ENCODE measurements around the gene CROCC2.

Gene CROCC2

GRCh38 chr2:240948905-240949790, 43.0 kb downstream of the CROCC2 start:
- Histone ChIP-seq H3K4me2 (no peak overlapping the region), H3K27ac (no peak overlapping the region), H3K9me3 (no peaks in the 10 kb centered on the region), H4K20me1 (no peaks in the 10 kb centered on the region), H3K4me1 (0 out of 2 replicates have a peak, but pooled peaks cover 1% of the 10 kb centered on the region), H3K27me3 (no peaks in the 10 kb centered on the region), H3K36me3 (no peaks in the 10 kb centered on the region), H3K9ac (no peak overlapping the region), H3K4me3 (no peak overlapping the region)
- no peak for TF ChIP-seq Cebpa-rat (IDR thresholded peaks at IDR 0.05)

DNA sequence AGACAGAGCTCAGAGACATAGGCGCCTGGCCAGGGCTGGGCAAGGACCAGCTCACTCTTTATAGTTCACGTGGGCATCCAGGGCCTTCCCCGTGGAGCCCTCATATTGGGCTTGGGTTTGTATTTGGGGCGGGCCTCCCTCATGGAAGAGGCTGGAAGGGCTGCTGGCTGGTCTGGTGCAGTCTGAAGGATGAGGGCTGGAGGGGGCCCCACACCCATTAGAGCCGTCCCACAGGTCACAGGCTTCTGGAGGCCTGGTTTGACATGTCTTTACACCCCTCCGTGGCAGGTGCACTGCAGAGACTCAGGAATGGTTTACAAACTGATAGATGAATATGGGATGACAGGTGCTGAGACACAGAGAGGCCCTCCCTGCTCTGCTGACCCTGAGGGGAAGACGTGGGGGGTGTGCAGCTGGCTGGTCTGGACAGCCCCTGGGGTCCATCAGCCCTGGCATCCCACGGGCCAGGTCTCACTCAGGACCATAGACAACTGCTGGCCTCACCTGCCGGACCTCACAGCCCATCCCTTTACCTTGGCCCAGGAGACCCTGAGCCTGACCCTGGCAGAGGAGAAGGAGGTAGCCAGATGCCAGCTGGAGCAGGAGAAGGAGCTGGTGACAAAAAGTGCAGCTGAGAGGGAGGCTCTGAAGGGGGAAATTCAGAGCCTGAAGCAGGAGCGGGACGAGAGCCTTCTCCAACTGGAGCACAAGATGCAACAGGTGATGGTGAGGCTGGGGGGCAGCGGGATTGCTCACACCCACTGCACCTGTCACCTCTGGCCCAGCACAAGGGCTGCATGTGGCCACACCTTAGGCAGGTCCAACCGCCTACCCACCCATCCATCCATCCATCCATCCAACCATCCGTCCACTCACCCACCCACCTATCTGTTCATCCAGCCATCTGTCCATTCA, 43.9 kb downstream of the CROCC2 start:
- no peak for TF ChIP-seq Cebpa-rat (IDR thresholded peaks at IDR 0.05)
- H3K27ac ChIP-seq: no peak overlapping the region
- H3K4me1 ChIP-seq: peaks cover 10% of the 10 kb centered on the region; the same call in 1 of the 2 replicates
- H3K4me3 ChIP-seq: no peak overlapping the region
- no peak overlapping the region for H3K4me2 ChIP-seq
- H3K36me3 ChIP-seq: no peaks in the 10 kb centered on the region
- H4K20me1 ChIP-seq: no peaks in the 10 kb centered on the region
- no peak overlapping the region for H3K9ac ChIP-seq
- no peaks in the 10 kb centered on the region for H3K9me3 ChIP-seq
- H3K27me3 ChIP-seq: 0 out of 2 replicates have a peak, but pooled peaks cover 2% of the 10 kb centered on the region

DNA sequence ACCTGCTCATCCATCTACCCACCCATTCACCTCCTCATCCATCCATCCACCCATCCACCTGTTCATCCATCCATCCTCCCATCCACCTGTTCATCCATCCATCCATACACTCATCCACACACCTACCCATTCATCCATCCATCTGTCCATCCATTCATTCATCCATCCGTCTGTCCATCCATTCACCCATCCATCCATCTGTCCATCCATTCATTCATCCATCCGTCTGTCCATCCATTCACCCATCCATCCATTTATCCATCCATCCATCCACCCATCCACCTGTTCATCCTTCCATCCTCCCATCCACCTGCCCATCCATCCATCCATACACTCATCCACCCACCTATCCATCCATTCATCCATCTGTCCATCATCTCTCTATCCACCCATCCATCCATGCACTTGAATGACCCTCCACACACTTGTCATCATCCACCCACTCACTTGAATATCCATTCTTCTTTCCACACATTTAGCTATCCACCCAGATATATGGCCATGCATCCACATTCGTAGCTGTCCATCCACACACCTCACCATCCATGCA, 45.0 kb downstream of the CROCC2 start:
- no peaks in the 10 kb centered on the region for H3K36me3 ChIP-seq
- H3K4me3 ChIP-seq: no peak overlapping the region
- no peaks in the 10 kb centered on the region for H4K20me1 ChIP-seq
- no peak overlapping the region for H3K4me2 ChIP-seq
- H3K9ac ChIP-seq: no peak overlapping the region
- TF ChIP-seq Cebpa-rat (IDR thresholded peaks at IDR 0.05): no peak
- no peak overlapping the region for H3K27ac ChIP-seq
- 0 out of 2 replicates have a peak, but pooled peaks cover 2% of the 10 kb centered on the region for H3K27me3 ChIP-seq
- H3K4me1 ChIP-seq: peaks cover 18% of the 10 kb centered on the region
- H3K9me3 ChIP-seq: no peaks in the 10 kb centered on the region

- TF ChIP-seq Cebpa-rat (IDR thresholded peaks at IDR 0.05): no peak
Measured at GRCh38 chr2:240952496-240953246, 46.5 kb downstream of the CROCC2 start.

GRCh38 chr2:240953426-240954410, 47.6 kb downstream of the CROCC2 start:
- H3K27me3 ChIP-seq: 0 out of 2 replicates have a peak, but pooled peaks cover 2% of the 10 kb centered on the region
- no peak for TF ChIP-seq Cebpa-rat (IDR thresholded peaks at IDR 0.05)
- no peaks in the 10 kb centered on the region for H4K20me1 ChIP-seq
- H3K4me1 ChIP-seq: peaks cover 42% of the 10 kb centered on the region
- no peaks in the 10 kb centered on the region for H3K36me3 ChIP-seq
- no peak overlapping the region for H3K4me3 ChIP-seq
- no peaks in the 10 kb centered on the region for H3K9me3 ChIP-seq
- no peak overlapping the region for H3K27ac ChIP-seq
- no peak overlapping the region for H3K9ac ChIP-seq
- H3K4me2 ChIP-seq: no peak overlapping the region

More at GRCh38 chr2:240952496-240953246, 46.5 kb downstream of the CROCC2 start:
- Histone ChIP-seq H3K27me3 (0 out of 2 replicates have a peak, but pooled peaks cover 2% of the 10 kb centered on the region), H3K4me3 (no peak overlapping the region), H3K4me1 (peaks cover 32% of the 10 kb centered on the region), H3K36me3 (no peaks in the 10 kb centered on the region), H3K4me2 (no peak overlapping the region), H3K9ac (no peak overlapping the region), H3K9me3 (no peaks in the 10 kb centered on the region), H4K20me1 (no peaks in the 10 kb centered on the region), H3K27ac (no peak overlapping the region)

DNA sequence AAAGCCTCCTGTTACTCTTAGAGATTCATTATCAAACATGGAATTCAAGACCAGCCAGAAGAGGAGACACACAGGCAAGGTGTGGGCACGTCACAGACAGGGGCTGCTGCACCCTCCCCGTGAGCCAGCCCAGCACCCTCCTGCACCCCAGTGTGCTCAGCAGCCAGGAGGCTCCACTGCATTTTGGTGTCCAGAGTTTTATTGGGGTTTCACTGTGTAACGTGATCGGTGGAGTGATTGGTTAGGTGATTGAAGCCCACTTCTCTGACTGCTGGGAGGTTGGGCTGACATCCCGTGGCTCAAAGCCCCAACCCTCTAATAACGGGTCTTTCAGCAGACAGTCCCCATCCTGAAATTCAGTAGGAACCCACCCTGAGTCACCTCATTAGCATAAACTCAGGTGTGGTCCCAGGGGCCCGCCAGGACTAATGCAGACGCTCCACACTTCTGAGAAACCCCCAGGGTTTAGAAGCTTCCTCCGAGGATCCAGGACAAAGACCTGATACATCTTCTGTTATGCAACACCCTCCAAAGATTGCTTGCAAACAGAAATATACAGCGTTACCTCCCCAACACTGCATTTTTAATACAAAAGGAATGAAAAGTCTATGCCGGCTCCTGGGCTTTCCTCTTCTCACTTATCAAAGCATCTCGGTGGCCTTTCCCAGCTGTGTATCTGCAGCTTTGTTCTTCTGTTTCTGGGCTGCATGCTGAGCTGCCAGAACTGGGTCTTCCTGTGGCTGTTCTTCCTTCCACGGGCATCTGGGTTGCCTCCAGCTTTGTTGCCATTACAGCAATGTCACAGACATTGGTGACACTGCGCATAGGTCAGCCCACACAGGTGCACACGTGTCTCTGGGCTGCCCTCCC, 48.5 kb downstream of the CROCC2 start:
- Histone ChIP-seq H3K27me3 (0 out of 2 replicates have a peak, but pooled peaks cover 2% of the 10 kb centered on the region), H3K36me3 (no peaks in the 10 kb centered on the region), H3K9ac (no peak overlapping the region), H3K27ac (no peak overlapping the region), H3K9me3 (no peaks in the 10 kb centered on the region), H3K4me1 (peaks cover 52% of the 10 kb centered on the region), H4K20me1 (no peaks in the 10 kb centered on the region), H3K4me3 (no peak overlapping the region), H3K4me2 (no peak overlapping the region)
- TF ChIP-seq Cebpa-rat (IDR thresholded peaks at IDR 0.05): no peak

DNA sequence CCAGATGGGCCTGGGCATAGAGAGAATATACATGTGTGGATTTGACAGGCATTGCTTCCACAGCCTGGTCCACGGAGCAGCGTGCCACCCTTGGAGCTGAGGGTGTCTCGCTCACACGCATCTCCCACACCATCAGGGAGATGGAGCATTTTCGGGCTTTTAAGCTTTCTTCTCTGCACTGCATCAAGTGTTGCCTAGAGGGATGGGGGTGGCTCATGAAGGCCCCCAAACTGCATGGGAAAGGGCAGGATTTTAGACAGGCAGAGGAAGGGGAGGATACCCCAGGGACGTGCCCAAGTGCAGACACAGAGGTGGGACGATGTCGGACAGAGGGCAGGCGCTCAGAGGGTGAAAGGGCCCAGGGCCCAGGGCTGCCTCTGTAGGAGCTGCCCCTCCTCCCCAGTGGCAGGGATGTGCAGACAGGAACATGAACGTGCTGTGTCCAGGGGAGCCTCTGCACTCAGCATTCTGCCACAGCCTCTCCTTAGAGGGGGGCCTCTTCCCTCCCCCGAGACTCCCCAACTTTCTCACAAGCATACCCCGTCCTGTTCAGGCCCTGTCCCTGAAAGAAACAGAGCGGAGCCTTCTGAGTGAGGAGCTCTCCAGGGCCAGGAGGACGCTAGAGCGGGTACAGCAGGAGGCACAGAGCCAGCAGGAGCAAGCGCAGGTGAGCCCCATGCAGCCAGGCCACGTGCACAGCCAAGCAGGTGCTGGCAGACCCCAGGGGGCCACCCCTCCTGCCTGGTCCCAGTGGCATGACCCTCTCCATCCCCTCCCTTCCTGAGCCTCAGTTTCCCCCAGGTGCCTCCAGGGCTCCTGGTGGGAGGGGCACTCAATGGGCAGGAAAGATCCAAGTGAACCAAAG, 49.4 kb downstream of the CROCC2 start:
- Histone ChIP-seq H3K27me3 (0 out of 2 replicates have a peak, but pooled peaks cover 2% of the 10 kb centered on the region), H3K4me3 (no peak overlapping the region), H3K4me1 (peaks cover 60% of the 10 kb centered on the region), H3K9me3 (no peaks in the 10 kb centered on the region), H3K9ac (no peak overlapping the region), H3K36me3 (no peaks in the 10 kb centered on the region), H3K27ac (no peak overlapping the region), H4K20me1 (no peaks in the 10 kb centered on the region), H3K4me2 (peak overlapping the region; percentile 30)
- TF ChIP-seq Cebpa-rat (IDR thresholded peaks at IDR 0.05): no peak

All from BLaER1 (cell line).